ENCODE measurements around the gene ANKS3. TPM values are rescaled to one million over a fixed set of nuclear protein-coding genes. Genes with fewer than 3 reads are reported as not detected.

The ANKS3 gene
- total RNA-seq, 2 donors from 2014 or later, result 10.1 to 23.2 TPM

GRCh38 chr16:4661661-4662060, 72.4 kb downstream of the ANKS3 start:
- Histone ChIP-seq H3K4me1 (peaks cover 23% of the 10 kb centered on the region), H3K27ac (no peak overlapping the region), H3K36me3 (peaks cover 10% of the 10 kb centered on the region), H3K27me3 (no peaks in the 10 kb centered on the region), H3K9me3 (no peaks in the 10 kb centered on the region), H3K4me3 (no peak overlapping the region), H3K9ac (ENCODE audit: low read depth in 2 of 2, low read length in 2 of 2) (no peak overlapping the region)
- no peak for DNase-seq
- intact Hi-C loops (cut with DNase I), result no loop called here
- TF ChIP-seq, protein P1, sequence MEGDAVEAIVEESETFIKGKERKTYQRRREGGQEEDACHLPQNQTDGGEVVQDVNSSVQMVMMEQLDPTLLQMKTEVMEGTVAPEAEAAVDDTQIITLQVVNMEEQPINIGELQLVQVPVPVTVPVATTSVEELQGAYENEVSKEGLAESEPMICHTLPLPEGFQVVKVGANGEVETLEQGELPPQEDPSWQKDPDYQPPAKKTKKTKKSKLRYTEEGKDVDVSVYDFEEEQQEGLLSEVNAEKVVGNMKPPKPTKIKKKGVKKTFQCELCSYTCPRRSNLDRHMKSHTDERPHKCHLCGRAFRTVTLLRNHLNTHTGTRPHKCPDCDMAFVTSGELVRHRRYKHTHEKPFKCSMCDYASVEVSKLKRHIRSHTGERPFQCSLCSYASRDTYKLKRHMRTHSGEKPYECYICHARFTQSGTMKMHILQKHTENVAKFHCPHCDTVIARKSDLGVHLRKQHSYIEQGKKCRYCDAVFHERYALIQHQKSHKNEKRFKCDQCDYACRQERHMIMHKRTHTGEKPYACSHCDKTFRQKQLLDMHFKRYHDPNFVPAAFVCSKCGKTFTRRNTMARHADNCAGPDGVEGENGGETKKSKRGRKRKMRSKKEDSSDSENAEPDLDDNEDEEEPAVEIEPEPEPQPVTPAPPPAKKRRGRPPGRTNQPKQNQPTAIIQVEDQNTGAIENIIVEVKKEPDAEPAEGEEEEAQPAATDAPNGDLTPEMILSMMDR (IDR thresholded peaks at IDR 0.05), result no peak

- Histone ChIP-seq H3K9ac (ENCODE audit: low read depth in 2 of 2, low read length in 2 of 2) (no peak overlapping the region), H3K27me3 (no peaks in the 10 kb centered on the region), H3K36me3 (peaks cover 12% of the 10 kb centered on the region), H3K9me3 (no peaks in the 10 kb centered on the region), H3K27ac (no peak overlapping the region), H3K4me1 (peaks cover 22% of the 10 kb centered on the region), H3K4me3 (no peak overlapping the region)
- DNase-seq, result no peak
- intact Hi-C loops (cut with DNase I), result no loop called here
- TF ChIP-seq, protein P1 (IDR thresholded peaks at IDR 0.05), result no peak
Observed at GRCh38 chr16:4660454-4661007, 73.5 kb downstream of the ANKS3 start.

GRCh38 chr16:4659363-4660353, 74.4 kb downstream of the ANKS3 start:
- Histone ChIP-seq H3K4me3 (no peak overlapping the region), H3K4me1 (peaks cover 17% of the 10 kb centered on the region), H3K36me3 (peaks cover 12% of the 10 kb centered on the region), H3K27ac (no peak overlapping the region), H3K27me3 (no peaks in the 10 kb centered on the region), H3K9ac (ENCODE audit: low read depth in 2 of 2, low read length in 2 of 2) (no peak overlapping the region), H3K9me3 (no peaks in the 10 kb centered on the region)
- no peak for DNase-seq
- TF ChIP-seq, protein P1 (IDR thresholded peaks at IDR 0.05), result no peak
- intact Hi-C loops (cut with DNase I), result no loop called here

- Histone ChIP-seq H3K27me3 (no peaks in the 10 kb centered on the region), H3K36me3 (peaks cover 20% of the 10 kb centered on the region), H3K27ac (no peak overlapping the region), H3K4me3 (no peak overlapping the region), H3K9ac (ENCODE audit: low read depth in 2 of 2, low read length in 2 of 2) (no peak overlapping the region), H3K4me1 (peaks cover 7% of the 10 kb centered on the region), H3K9me3 (no peaks in the 10 kb centered on the region)
- TF ChIP-seq, protein P1 (IDR thresholded peaks at IDR 0.05), result no peak
- intact Hi-C loops (cut with DNase I), result no loop called here
- no peak for DNase-seq
Observed at GRCh38 chr16:4656695-4657686, 77.1 kb downstream of the ANKS3 start.

DNA sequence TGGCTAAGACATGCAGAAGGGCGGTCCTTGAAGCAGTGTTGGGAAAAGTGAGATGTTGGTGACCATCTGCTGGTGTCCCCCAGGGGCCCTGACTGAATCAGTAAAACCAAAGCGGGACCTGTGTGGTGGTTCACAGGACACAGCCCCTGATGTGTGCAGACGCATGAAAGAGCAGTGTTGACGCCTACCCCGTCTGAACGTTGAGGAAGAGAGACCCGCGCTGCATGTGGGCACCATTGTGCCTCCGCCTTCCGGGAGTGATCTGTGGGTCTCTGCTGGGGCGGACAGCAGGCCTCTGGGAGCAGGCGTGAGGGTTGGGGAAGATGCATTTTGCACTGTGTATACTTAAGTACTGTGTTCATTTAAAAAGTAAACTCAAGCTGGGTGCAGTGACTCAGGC, 77.8 kb downstream of the ANKS3 start:
- peaks cover 20% of the 10 kb centered on the region for H3K36me3 ChIP-seq
- TF ChIP-seq, protein P1 (IDR thresholded peaks at IDR 0.05), result no peak
- H3K27me3 ChIP-seq, result no peaks in the 10 kb centered on the region
- peaks cover 7% of the 10 kb centered on the region for H3K4me1 ChIP-seq
- H3K9ac ChIP-seq (ENCODE audit: low read depth in 2 of 2, low read length in 2 of 2), result no peak overlapping the region
- intact Hi-C loops (cut with DNase I), result no loop called here
- no peak for DNase-seq
- H3K9me3 ChIP-seq, result no peaks in the 10 kb centered on the region
- H3K27ac ChIP-seq, result no peak overlapping the region
- no peak overlapping the region for H3K4me3 ChIP-seq

Data from colonic mucosa (tissue), 4 donors.